DMS79 treated with DMSO at 0.1 percent for 48 hours (cell line): ENCODE data around the gene CAMK2D.

ENCODE experiments used
- DNase-seq: peaks from one replicate; lab custom pipeline; 2025; lab: John Stamatoyannopoulos, UW

Gene CAMK2D

DNA sequence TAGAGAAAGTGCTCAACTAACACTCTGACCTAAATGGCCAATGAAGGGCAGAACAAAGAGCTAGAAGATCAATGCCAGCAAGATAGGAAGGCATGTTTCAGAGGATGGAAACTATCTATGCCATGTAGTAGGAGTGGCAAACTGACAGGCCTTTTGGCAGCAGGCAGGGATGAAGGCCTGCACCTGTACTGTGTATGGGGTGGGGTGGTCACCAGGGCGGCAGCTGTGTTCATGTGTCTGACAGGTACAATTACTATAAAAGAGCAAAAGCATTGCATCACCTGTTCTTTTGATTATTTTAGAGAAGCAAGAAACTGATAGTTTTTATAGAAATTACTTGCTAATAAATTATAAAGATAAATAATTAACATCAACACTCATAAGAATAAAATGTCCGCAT, 239.1 kb downstream of the CAMK2D start:
- DNase-seq, result no peak

DNA sequence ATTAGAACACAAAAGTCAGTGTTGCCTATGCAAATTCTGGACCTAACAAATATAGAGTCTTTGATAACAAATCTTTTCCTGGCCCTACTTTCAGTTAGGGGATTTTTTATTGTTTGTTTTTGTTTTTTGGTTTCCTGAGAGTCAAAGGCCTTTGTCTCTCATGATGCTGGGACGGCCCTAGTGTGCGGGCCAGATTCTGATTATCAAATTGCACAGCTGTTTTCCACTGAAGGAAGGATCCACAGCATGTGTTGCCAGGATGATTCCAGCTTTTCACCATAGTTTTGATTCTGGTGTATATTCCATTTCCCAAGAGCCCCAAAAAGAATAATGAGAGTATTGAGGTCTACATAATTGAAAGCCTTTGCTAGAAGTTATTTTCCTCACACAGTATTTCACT, 248.2 kb downstream of the CAMK2D start:
- no peak for DNase-seq

DNA sequence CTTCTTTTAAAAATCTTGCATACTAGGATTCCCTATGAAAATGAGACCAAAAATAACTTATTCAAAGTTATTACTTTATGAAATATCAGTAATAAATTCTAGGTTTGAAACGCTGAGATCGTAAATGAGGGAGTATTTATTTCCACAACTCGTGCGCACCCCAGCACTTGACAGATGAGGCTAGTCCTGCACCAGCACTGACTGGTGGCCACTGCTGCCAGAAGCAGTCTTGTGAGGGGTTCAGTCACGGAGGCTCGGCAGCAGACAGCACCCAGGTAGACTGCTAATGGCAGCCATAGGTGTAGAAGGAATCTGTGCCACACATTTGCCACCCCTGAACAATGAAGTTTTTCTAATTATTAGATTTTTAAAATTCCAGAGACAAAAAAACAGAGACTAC, 248.7 kb downstream of the CAMK2D start:
- no peak for DNase-seq

DNA sequence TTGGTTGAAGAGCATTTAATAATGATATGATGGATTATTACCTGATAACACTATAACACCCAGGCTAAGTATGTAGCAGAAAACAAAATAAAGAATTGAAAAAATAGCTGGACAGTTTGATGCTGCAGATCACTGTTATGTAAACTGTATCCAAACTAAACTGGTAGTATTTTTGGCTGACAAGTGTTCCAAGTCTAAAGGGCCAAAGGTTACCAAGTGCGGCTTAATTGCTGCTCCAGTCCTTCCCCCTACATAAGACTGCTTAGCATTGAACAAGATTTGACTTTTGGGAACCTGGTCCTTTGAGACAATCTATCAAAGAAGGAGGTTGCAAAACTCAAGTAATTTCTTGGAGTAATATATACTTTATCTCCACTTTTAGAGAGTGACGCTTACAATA, 249.6 kb downstream of the CAMK2D start:
- DNase-seq, result no peak

DNA sequence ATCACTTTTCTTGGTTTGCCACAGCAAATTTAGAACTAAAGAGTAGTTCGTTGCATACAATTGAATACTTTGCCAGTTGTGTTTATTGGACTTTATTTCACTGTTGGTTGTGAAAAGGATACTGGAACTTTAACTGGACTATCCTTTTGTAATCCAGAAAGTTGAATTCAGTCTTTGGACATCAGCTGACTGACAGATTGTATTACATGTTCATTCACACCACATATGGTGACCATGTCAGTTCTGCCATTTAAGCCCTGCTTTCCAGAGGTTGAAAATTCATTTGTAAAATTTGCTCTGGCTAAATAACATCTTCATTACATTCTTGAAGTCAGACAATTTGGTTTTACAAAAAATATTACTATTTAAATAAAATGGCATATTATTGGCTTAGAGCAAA, 251.7 kb downstream of the CAMK2D start:
- DNase-seq, result no peak

DNA sequence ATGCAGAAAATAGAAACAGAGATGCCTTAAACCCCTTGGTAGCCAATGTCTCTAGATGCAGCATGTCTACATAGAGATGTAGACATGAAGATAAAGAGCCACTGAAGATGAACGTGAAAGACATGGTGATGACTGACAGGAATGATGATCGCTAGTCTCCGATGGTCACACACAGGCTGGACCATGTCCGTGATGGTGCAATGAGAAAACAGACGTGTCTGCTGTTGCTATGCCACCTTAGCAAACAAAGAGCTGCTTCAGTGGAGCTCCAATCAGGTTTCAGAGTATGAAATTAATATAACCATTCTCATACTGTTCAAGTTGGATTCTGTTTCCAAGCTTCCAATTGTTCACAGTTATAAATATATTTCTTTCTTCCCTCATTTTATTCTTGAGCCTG, 256.5 kb downstream of the CAMK2D start:
- no peak for DNase-seq

DNA sequence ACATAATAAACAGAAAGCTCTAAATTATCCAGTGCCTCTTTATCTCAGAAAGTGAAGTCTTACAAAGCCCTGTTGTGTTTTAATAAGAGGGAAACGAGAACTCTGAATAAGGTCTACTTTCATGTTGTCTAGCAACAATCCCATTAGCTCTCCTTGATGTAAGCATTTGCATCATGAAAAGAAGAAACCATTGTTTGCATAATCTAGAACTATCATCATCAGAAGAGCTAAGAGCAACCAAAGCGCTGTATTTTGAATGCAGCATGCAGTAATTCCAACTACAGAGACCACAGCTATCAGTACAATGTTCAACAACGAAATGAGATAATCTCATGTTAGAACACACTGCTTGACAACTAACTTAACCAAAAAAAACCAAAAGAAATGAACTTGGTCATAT, 257.1 kb downstream of the CAMK2D start:
- no peak for DNase-seq

DNA sequence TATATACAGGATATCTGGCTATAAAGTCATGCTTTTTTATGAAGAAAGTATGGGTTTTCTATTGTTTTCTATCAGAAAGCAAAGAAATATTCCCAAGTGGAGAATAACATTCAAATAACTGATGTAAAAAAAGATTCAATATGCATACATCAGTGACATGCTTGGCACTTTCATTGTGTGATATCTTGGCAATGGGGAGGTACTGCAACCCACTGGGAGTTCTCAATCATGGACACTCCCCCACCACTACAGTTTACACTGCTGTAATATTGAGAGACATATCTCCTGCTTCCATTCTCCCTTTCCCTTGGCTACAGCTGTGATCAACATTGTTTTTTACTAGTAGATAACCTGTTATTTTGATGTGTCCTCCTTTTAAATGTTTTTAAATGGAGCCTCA, 257.8 kb downstream of the CAMK2D start:
- DNase-seq, result no peak

DNA sequence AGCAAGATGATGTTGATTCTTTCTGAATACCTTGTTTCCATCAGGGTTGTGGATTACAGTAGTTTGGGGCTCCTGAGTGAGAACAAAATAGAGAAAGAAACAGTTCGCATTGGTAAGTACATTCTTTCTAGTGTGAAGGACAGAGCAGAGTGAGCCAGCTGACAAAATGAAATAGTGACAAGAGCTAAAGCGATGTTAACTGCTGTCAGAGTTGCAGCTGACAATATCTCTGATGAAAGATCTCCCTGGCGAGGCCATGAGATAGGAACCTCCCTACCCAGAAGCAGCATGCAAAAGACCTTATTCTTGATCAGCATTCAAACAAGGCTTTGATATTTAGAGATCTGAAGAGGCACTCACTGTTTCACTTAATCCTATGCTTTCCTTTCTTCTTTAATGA, 258.6 kb downstream of the CAMK2D start:
- no peak for DNase-seq

DNA sequence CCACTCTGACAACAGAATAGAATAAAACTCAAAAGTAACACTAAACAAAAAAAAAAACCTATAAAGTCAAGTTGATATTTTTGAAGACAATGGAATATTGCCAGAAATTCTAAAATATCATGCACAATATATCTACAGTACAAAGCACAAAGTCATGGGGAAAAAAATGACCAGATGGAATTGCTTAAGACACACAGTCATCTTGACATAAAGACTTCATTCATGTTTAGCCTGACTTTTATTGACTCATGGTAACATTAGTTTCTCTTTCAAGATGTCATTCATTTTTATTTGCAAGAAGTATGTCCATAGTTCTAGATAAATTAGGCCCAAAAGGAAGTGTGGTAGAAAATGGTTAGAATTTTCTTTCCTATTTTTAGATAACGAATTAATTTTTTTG, 259.1 kb downstream of the CAMK2D start:
- no peak for DNase-seq

DNA sequence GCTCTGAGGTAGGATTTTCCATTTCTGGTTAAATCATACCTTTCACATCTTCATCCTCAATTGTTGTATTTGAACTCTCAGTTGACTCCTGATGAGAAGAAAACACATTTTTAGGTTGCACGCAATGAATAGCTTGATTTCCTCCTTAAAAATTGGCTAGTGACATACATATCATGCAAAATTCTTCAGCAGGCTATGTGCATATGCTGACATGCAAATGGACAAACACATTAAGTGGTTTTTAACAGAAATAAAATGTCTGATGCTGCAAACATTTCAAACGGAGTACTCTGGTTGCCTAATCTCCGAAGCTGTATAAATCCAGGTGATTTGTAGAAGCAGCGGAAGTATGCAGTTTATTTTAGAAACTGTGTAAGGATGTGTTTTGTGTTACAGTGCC, 261.1 kb downstream of the CAMK2D start:
- DNase-seq, result no peak

DNA sequence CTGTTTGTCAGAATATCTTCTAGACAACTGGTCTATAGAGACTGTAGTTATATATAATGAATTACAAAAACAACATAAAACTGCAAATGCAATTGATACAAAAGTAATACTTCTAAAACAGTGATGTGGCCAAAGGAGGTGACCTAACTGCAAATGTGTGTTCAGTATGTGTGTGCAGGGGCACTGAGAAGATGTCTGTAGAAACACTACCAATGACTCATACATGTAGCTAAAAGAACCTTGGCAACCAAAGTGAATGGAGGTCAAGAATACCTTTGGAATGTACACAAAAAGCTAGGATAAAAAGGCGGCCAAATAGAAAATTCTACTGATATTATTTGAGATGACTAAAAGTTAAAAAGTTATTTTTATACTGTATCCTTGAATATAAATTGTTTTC, 261.8 kb downstream of the CAMK2D start:
- no peak for DNase-seq

DNA sequence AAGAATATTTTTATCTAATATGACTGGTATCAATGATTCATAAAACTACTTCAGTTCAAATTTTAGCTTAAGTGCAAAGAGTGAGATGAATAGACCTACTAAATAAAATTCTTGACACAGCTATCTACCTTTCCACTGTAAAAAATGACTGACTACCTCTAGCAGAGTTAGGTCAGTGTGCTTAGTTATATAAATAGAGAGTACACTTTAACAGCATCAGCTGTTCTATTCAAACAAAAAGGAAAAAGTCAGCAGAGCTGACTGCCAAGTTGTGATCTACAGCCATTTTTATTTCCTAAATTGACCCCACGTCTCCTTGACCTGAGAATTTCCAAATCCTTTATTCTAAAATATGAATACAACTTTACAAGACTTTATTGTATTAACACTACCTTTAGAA, 262.4 kb downstream of the CAMK2D start:
- no peak for DNase-seq

DNA sequence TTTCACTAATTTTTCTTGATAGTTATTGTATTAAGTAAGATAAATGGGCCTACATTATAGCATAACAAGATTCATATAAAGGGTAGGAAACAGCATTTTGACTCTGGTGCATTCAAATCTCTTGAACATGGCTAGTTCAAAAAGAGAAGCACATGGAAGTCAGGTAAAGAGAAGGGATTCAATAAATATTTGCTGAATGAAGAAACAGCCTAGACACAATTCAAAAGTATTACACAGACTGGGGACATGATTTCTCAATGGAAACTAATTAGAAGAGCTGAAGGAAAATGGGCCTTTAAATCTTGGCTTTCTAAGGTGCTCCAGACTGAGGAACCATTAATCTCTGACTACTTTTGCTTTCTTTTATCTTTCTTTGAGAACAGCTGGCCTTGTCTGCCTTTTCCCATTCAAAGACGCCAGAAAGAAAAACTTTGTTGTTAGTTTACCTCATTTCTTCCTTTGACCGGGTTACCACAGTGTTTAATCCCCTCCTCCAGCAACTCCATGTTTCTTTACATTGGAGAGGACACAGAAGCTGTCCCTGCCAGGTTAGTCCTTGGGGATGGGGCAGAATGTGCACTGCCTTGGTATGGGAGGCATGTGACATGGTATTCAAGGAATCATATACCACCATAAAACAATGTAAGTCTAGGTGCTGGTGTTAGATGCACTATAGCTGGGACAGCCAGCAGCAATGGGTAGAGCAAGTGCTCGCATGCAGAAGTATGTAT, 264.2 kb downstream of the CAMK2D start:
- DNase-seq, result no peak

DNA sequence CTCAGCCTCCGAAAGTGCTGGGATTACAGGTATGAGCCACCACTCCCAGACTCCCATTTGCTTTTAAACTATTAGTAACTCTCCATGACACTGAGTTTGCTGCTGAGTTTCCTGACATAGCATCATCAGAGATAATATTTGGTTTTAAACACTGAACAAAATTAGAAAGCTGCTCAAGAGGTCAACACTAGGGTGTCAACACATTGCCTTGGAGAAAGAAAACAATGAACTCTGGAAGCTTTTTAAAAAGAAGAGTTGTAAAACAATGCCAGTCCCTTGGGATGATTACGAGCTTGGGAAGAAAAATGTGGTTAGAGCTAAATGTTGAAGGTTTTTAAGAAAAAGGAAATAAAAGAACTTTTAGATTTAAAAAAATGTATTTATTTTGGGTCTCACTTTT, 264.8 kb downstream of the CAMK2D start:
- no peak for DNase-seq

DNA sequence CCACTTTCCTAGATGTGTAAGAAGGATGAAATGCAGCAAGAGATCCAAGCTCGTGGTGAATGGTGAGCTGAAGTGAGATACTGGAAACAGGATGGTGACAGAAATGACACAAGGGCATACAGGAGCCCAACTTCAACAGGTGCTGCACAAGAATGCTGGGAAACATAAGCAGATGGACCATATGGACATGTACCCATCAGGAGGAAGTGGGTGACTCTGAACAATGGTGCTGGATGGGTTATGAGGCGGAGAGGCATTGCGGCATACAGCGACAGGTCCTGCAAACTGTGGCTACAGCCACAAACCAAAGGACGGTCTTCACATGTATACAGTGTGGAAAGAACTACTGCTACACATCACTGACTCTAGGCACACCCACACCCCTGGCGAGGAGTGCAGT, 265.7 kb downstream of the CAMK2D start:
- DNase-seq, result no peak

DNA sequence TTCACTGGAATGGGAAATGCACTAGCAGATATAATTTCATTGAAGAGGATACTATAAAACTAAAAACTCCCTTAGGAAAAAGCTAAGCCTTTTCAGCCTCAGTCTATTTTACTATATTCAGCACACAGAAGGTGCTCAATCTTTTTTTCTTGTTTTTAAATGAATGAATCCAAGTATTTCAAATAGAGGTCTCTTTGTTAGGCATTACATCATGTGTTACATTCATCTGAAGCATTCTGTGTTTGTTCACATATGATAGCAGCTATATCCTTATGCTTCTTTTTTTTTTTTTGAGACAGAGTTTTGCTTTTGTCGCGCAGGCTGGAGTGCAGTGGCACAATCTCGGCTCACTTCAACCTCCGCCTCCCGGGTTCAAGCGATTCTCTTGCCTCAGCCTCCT, 278.4 kb downstream of the CAMK2D start:
- no peak for DNase-seq

DNA sequence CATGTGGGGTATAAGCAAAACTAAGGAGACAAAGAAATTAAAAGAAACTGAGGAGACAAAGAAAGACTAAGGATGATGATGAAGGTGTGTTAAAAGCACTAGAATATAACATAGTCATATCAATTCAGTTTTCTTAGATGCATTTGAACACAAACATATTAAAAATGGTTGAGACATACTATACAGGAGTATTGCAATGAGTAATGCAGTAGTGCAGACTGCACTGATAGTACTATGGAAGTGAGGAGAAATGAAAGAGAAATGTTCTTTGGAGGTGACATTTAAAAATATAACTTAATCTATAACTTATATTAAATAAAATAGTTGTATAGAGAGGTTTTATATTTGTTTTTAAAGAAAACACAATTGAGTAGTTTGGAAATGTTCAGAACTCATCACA, 279.2 kb downstream of the CAMK2D start:
- DNase-seq, result no peak

DNA sequence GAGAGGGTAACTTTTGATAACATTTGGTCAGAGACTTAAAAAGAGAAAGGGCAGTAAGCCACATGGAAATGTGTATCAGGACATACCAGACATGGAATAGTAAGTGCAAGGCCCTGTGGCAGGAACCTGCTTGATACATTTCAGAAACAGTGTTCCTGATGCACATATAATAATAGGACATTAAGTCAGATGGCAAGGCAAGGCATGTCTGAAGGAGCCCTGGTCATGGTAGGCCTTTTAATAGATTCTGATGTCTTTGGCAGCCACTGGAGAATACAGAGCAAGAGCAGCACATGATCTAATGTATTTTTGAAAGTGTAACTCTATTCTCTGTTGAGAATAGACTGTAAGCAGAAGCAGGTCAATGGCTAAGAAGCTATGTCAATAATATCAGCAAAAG, 279.7 kb downstream of the CAMK2D start:
- DNase-seq, result no peak

DNA sequence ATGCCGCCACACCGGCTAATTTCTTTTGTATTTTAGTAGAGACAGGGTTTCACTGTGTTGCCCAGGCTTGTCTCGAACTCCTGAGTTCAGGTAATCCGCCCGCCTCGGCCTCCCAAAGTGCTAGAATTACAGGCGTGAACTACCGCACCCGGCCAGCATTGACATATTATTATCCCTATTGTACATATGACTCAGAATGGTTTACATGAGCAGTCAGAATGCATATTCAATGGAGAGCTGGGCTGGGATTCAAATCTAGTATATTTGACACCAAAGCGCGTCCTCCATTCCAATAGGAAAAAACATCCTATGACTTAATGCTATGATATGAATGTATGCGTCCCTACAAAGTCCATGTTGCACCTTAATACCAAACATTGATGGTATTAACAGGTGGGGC, 281.4 kb downstream of the CAMK2D start:
- no peak for DNase-seq

DNA sequence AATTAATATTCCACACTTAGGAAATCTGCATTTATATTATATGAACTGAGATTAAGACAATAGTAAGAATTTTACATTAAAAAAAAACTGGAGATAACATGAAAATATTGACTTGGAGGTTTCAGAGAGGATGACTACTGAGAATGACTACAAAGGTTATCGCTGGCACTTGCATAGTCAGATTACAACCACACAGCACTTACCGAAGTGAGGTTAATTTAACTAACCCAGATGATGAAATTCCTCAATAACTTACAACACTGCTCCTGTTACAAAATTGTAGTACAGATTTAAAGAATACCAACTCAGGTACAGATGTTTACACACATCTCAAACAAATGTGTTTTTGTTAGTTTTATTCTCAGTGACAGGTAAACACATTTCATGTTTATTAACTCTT, 283.5 kb downstream of the CAMK2D start:
- no peak for DNase-seq

DNA sequence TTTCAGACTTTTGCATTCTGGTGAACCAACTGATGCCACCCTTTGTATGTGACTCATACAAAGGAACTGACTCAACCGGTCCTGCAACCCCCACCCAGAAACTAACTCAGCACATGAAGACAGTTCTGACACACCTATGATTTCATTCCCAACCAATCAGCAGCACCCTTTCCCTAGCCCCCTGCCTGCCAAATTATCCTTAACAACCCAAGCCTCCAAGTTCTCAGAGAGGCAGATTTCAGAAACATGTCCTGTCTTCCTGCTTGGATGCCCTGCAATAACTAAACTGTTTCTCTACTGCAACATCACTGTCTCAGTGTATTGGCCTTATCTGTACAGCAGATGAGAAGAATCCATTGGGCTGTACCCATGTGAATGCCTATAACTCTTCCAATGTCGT, 284.7 kb downstream of the CAMK2D start:
- no peak for DNase-seq

DNA sequence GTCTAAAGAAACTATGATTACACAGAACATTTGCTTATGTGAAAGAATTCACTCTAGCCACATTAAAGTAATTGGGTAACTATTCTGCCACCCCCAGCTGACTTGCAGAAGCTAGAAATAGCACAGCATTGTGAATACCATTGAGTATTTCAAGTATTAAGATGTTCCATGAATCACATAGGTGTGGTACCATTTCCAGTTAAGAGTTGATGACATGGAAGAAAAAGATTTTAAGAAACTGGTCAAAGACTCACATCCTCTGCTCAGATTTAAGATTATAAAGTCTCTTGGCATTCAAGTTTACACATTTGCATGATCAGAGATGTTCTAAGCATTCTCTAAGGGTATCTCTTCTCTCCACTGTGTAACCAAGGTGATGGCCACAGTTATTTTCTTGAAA, 287.5 kb downstream of the CAMK2D start:
- no peak for DNase-seq

DNA sequence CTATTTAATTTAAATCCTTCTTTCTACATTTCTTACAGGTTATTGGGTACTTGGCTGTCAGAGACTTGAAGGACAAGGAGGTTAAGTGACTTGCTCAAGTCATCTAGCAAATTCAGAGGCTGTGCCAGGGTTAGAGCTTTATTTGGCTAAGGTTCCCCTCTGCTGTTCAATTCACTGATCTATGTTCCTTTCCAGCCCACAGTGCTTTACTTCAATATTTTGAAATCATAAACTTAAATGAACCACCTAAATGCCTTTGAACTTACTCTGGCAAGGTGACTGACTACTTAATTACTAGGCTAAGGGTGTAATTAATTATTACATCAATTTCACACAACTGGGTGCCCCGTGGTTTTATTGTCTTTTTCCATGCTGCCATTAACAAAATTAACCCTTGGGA, 288.7 kb downstream of the CAMK2D start:
- no peak for DNase-seq
